HG02623 (cell line): ENCODE measurements around the gene DSTN.

Source experiments
- ATAC-seq: cut with Tn5 transposase; IDR thresholded peaks from one replicate; pipeline ENCODE4 v1.9.1; 2021; ENCODE audit warnings: moderate library complexity; ENCODE audit not compliant: unreplicated experiment

DSTN gene

DNA sequence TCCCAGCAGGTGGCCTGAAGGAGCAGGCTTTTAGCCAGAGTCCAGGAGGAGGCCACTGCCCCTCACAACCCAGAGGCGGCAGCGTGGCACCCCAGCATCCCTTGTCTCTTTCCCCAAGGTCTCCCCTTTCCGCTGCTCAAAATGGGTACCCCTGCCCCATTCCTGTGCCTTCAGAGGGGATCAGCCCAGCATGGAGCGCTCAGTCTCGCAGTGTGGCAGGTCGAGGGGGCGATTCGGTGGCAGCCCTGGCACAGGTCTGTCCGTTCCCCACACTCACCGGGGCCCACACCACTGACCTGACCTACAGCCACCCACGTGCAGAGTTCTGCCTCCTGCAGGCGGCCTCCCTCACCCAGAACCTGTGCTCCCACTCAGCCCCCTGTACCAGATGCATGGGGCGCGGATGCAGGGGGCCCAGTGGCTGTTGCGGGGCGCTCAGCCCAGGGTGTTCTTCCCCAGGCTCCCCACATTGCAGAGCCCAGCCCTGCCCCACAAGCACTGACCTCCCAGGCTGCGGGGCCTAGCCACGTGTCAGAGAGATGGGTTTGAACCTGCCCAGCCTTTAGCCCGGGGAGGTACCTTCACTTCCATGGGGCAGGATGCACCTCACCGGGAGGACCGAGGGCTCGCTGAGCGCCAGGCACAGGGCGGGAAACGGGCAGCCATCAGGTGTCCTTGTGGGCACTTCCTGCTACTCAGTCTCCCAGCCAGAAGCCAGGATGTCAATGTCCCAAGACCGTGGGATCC, 41.8 kb downstream of the DSTN start:
- no peak for ATAC-seq

DNA sequence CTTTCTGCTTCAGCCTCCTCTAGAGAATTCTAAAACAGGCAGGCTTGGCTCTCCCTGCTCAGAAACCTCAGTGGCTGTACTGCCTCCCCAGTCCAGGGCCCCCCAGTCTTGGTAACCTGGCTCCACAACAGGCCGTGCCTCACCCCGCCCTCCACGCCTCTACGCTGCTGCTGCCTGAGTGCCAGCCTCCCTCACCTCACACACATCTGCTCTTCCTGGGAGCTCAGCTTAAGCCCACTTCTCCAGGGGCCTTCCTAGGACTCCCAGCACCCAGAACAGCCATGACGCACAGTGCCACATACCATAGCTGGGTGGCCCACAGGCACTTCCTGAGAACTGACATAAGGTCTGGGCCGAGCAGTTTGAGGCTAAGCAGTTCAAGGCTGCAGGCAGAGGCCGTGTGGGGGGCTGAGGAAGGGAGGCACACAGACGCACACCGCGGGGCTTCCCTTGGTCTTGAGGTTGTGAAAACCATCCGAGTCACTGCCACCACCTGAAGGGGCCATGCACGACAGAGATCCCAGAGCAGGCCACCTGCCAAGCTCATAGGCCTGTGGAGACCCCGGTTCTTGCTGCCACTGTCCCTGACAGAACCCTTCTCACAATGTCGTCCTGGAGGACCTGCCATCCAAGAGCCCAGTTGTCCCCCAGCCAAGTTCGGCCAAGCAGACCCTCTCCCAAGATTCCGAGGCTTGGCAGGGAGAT, 42.6 kb downstream of the DSTN start:
- no peak for ATAC-seq

DNA sequence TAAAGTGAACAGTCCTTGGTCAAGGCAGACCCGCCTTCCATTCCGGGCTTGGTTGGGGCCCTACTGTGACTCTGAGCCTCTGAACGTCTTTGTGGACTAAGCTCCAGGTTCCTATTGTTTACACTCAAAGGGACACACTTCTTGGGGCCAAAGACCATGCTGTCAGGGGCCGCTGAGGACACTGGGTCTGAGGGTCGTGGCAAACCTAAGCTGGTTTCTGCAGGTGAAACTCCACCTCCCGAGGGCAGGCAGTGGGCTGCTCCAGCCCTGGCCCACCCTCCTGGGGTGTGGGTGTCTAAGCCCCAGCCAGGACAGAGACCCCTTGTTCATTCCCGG, 43.1 kb downstream of the DSTN start:
- no peak for ATAC-seq

DNA sequence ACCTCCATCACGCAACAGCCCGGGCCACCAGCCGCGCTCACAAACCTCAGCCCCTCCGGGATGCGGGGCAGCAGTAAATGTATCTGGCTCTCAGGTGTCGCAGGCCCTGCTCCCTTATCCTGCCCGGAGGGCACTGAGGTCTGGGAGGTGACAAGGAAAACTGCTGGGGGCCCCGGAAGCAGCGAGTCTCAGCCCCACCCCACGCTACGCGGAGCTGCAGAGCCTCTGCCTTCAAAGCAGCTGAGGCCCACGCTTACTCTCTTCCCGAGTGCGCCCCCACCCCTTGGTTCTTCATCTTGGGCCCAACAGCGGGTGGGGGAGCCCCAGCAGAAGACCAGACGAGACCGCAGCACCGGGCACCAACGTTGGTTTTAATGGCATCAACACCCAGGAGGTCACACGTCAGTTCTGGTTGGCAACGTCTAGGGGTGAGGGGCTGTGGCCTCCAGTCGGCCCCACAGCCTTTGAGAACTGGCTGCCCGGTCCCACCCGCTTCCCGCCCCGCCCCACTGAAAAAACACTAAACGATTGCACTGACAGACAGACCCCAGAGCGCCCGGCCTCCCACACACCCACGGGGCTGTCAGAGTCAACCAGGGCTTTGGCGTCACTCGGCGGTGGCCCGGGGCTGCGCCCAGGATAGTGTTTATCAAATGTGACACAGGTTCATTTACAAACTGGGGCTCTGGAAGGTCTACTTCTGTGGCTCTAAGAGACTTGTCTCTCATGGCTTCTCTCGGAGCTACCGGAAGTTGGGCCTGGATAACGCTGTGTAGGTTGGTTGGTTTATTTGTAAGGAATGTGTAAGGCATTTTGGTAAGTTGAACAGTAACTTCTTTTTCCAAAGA, 43.7 kb downstream of the DSTN start:
- ATAC-seq = no peak

DNA sequence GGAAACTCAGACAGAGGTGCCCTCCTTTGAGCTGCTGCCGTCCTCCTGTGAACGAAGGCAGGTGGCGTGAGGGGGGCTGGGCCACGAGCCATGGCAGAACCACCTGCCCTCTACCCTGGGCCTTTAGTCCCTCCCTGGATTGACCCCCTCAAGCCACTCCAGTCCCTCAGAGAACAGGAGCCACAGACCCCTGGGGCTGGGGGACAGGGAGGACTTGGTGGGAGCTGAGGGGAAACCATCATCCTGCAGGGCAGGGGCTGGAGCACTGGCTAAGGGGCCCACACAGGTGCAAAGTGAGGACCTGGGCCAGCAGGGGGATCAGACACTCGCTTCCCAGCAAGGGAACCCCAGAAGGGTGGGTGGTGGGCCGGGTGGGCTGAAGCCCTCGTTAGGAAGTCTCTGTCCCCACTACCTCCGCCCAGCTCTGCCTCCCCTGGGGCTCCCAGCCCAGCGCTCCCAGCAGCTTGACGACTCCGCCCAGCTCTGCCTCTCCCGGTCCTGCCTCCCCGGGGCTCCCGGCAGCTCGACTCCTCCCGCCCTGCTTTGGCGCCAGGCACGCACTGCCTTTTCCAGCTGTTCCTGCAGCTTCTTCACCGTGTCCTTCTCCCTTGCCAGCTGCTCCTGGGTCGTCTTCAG, 44.4 kb downstream of the DSTN start:
- ATAC-seq = no peak

DNA sequence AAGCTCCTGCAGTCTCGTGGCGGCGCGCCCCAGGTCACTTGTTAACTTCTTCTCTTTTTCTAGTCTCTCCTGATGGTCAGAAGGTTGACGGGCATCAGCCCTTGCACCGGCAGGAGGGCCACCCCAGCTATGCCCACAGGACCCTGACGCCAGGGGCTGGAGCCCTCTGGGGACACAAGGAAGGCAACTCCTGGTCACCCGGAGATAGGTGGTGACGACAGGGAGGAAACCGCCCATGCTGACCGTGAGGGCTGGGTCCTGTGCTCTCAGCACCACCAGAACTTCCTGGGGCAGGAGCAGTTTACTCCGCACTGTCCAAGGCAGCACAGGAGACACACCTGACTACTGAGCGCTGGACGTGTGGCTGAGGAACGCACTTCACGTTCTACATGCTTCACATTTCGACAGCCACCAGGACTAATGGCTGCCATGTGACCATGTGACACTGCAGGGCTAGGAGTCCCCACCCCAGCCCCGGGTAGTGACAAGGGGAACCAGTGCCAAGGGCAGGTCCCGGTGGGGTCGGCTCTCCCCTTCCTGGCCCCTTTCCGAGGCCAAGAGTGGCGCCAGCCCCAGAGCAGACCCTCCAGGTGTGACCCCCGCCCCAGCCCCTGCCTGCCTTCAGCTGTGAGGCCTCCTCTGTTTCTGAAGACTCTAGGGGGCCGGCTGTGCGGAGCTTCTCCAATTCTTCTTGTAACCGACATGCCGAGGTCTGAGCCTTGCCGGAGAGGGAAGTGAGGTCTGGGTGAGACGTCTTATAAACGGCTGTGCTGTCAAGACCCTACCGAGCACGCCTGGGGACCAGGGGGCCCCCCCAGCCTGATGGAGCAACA, 45.2 kb downstream of the DSTN start:
- ATAC-seq = no peak

DNA sequence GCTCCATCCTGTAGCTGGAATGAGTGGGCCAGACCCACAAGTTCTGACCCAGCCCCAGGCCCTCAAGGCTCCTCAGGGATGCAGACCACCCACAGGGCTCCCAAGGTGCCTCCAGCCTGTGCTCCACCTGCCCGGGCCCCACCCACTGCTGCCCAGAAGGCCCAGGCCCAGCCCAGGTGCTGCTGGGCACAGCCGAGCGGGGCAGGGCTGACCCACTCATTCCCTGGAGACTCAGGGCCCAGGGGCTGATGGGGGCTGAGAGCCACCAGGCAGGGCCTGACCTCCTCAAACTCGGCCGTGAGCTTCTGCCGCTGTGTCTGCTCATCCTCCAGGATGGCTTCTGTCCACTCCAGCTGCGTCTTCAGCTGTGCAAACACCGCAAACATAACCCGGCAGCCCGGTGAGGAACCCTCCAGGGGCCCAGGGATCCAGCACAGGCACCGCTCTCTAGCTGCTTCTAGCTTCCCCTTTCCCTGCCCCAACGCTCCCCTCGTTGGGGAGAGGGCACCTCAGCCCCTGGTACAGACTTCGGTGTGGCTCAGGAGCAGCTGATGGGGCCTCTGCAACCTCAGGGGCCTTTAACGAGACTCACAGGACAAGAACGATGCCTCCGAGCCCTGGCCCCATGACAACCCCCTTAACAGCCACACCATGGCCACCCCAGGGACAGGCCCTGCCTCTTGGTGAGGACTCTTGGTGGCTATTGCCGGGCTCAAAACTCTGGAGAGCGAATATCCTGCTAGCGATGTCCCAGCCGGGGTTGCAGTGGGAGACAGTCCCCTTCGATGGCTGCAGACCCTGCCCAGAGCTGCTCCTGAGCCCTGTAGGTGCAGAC, 46.0 kb downstream of the DSTN start:
- ATAC-seq = no peak

DNA sequence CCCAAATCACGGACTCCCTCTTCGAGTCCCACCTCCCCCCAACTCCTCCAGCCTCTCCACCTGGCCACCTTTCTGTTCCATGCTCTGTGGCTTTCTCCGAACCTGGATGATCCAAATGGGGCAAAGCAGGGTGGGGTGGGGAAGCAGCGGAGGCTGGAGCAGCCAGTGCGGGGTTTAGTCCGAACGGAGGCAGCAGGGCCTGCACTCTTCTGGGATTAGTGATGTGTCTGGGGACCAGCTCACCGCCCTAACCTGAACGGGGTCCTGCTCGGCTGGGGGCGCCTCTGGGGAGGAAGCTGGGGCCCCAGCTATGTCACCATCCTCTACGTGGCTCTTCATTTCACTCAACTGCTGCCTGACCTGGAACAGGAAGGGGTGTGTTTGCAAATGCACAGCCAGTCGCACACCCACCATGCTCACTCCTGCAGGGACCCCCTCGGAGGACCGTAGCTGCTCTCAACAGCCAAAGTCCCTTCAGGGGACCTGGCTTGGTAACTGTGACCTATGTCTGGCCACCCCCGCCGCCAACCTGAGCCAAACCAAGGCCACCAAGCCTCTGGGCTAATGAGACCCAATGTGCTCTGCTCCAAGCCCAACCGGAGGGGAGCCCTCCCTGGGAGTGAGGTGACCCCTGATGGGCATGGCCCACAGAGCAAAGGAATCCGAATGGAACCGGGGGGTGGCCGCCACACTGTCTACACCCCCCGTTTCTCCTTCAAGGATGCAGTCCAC, 46.8 kb downstream of the DSTN start:
- ATAC-seq = no peak

DNA sequence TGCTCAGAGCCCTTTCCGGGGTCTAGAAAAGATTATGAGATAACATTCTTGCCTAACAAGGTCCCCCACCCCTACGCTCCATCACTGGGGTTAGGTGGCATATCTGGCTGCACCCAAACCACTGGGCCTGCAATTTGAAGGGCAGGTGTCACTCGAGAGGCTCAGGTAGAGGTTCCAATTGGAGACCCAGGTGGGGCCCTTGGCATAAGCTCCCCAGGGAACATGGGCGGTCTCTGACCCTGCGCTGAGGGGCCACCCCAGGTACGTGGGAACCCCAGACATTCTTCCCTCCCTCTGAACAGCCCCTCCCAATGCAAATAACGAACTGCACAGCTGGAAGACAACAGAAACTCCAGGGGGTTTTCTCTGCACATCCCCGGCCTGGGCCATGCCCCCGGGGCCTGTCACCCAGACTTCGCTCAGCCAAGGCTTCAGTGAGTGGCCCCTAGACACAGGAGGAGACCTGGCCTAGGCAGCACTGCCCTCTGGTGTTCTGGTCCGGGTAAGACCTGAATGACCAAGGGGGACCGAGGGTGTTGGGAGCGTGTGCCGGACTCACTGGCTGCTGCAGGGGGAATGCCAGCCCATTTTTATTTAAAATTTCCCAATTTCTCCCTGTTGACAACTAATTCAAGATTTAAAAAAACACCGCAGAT, 47.5 kb downstream of the DSTN start:
- ATAC-seq = no peak

DNA sequence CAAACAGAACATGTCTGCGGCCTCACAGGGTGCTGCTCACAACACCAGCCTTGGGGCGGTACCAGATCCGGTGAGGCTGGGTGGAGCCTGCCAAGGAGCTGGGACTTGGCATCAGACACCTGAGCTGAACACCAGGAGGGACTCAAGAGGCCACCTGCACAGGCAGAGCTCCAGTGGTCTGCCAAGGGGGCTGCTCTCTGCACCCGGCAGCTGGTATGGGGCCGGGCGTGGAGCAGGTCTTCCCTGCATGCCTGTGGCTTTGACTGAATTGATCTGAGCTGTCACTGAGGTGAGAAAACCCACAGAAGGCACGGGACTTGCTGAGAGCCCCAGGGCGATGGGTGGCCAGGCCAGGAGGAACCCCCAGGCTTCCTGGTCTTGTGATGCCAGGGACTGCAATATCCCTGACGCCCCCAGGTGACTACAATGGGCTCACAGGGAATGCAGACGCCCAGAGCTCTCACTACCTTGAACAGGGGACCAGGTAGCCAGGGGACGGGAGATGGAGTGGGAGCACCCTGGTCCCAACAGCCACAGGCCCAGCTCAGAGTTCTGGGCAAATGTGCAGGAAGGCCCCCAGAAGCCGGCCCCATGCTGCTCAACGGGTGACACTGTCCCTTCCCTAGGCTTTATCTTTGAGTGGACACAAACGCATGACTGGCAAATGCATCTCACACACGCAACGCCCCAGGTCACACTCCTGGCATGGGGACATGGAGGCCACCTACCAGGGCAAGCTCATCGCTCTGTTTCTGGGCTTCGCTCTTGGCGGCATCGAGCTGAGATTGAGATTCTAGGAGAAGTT, 48.2 kb downstream of the DSTN start:
- ATAC-seq = no peak

DNA sequence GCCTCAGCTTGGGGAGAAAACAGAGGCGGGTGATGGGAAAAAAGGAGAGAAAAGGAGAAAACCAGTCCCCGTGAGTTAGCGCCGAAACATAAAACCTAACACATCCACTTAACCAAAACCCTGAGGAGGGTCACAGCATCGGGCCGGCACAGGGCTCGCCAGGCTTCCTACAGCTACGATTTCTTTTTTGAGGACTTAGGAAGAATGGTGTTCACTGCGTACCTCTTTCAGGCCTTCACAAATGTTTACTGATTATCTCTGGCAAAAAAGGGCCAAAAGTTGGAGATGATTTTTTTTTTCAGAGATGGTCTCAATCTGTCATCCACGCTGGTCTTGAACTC, 48.8 kb downstream of the DSTN start:
- ATAC-seq = no peak

DNA sequence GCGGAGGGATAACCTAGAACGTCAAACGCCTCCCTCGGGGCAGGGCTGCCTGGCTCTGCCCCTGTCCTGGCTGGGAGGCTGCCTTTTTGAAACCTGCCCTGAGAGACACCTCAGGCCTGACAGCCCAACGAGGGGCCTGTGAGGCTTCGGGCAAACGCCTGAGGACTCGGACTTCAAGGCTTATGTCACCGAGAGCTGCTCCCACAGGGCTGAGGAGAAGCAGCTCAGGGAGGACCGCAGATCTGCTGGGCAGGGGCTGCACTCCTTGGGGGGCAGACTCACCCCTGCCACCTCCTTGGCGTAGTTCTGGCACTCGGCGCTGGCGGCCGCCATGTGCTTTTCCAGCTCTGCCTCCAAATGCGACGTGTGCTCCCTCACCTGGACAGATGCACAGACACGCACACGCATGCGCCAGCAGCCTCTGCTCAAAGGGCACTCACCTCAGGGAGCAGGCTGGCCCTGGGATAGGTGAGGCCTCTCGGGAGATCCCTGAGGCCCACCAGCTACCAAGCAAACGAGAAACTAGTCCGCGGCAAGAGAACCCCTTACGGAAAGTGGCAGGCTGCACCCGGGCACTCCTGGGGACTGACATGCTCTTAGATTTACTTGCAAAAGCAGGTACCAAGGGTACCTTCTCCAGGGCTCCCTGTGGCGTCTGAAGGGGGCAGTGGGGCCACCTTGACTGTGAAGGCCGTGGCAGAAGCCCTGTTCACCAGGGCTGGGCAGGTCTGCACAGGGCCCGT, 49.6 kb downstream of the DSTN start:
- no peak for ATAC-seq

DNA sequence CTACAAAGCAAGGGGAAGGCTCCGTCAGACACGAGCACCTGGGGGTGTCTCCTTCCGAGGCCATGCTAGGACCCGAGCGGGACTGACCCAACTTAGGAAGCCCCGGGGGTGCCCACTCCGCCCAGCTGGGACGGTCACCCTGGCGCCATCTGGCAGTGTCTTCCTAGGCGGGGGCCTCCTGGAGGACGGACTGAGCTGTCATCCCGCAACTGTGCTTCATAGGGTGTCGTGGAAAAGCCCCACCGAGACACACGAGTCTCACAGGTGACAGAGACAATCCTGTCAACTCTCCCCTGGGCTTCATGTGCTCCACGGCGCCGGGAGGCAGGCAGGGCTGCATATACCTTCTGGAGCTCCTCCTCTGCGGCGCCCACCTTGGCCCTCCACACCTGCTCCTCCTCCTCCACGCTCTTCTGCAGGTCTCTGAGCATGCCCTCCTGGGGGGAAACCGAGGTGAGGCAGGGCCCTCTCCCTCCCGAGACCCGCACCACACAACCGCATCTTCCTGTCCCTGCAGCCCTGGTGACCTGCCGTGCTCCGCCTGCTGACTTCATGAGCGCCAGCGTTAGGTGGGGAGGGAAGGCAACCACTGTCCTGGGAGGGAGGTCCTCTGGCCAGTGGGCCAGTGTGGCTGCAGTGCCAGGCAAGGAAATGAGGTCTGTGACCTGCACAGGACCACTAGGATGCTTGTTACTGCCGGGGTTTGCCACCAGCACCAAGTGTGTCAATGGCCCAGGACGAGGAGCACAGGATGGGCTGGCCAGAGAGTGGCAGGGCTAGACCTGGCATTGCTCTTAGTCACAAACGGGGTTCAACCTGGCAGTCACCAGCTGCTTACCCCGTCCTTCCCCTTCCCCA, 50.7 kb downstream of the DSTN start:
- no peak for ATAC-seq

DNA sequence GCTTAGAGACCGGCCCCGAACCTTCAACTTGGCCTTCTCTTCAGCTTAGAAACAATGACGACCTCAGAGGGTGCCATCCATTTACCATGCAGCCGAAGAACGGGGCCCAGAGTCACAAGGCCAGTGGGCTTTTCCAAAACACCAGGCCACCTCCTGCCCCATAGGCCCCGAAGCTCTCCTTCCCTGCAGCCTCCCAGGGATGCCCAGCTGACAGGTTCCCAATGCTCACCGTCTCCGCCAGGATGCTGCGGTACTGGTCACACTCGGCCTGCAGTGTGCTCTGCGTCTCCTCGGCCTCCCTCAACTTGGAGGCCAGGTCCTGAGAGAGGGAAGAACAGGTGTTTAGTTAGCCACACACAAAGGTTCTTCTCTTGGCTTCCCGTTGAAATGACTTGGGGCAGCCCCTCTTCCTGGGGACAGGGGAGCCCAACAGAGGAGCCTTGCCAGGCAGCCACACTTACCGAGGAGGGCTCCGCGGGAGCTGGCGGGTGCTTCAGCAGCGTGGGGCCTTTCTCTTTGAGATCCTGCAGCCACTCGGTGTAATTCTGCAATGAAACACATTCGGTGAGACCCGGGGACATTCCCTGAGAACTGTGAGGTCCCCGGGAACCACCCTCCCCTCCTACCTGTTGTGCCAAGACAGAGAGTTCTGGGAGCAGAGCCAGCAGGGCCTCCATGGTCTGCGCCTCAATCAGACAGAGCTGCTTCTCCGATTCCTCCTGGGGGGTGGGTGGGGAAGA, 51.5 kb downstream of the DSTN start:
- no peak for ATAC-seq

DNA sequence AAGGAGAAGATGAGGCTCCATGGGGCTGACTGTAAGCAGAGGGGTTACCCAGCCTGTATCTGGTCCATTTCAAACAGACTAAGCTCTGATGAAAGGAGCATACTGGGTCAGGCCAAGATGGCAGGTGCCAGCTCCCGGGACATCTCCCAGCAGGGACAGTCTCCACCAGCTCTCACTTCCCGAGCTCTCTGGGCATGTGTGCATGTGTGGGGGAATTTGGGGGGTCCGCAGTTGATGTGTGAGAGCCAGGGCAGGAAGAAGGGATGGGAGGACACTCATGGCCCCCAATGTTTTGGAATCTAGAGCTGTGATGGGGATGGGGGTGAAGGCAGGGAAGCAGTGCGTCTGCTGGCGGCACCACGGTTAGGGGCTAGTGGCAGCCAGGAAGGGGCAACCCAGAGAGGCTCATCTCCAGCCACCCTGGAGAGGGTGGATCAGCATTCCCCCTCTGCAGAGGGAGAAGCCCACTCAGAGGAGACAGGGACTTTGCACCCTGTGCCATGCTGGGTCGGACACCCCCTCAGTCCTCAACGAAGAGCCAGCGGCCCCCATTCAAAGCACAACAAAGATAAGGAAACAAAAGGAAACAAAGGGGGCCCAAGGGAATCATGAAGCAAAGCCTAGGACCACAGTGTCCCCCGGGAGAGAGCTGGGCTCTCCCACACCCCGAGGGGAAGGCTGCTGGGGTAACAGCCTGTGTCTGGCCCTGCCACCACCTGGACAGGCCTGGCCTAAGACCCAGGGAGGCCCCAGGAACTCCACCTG, 52.4 kb downstream of the DSTN start:
- ATAC-seq = no peak
